GM12873 (cell line): ENCODE results near the gene TTC39A.

Experiments
- TF ChIP-seq, protein P1 (sequence below): IDR thresholded peaks from 2 replicates; pipeline ENCODE4 v1.5.1; 2012; ENCODE audit warnings: low read depth, mild to moderate bottlenecking, moderate library complexity, low read length, control low read depth; ENCODE audit not compliant: insufficient read depth; ENCODE audit errors: missing control alignments

Gene TTC39A

DNA sequence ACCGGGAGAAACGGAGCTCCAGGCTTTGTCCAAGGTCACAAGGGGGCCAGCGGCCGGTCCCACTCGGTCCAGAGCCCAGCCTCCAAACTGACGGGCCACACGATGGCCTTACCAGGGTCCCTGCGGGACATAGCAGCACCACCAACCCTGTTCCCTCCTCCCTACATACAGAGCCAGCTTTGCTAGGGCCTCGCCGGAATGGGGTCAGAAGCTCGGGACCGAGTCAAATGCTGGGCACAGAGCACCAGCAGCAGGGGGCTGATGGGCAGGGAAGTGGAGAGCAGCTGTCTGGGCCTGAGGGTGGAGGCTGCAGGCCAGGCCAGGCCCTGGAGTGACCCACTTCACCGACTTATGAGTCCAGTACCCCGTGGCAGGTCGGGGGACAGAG, 14.9 kb upstream of the TTC39A start:
- TF ChIP-seq, protein P1, sequence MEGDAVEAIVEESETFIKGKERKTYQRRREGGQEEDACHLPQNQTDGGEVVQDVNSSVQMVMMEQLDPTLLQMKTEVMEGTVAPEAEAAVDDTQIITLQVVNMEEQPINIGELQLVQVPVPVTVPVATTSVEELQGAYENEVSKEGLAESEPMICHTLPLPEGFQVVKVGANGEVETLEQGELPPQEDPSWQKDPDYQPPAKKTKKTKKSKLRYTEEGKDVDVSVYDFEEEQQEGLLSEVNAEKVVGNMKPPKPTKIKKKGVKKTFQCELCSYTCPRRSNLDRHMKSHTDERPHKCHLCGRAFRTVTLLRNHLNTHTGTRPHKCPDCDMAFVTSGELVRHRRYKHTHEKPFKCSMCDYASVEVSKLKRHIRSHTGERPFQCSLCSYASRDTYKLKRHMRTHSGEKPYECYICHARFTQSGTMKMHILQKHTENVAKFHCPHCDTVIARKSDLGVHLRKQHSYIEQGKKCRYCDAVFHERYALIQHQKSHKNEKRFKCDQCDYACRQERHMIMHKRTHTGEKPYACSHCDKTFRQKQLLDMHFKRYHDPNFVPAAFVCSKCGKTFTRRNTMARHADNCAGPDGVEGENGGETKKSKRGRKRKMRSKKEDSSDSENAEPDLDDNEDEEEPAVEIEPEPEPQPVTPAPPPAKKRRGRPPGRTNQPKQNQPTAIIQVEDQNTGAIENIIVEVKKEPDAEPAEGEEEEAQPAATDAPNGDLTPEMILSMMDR = no peak

DNA sequence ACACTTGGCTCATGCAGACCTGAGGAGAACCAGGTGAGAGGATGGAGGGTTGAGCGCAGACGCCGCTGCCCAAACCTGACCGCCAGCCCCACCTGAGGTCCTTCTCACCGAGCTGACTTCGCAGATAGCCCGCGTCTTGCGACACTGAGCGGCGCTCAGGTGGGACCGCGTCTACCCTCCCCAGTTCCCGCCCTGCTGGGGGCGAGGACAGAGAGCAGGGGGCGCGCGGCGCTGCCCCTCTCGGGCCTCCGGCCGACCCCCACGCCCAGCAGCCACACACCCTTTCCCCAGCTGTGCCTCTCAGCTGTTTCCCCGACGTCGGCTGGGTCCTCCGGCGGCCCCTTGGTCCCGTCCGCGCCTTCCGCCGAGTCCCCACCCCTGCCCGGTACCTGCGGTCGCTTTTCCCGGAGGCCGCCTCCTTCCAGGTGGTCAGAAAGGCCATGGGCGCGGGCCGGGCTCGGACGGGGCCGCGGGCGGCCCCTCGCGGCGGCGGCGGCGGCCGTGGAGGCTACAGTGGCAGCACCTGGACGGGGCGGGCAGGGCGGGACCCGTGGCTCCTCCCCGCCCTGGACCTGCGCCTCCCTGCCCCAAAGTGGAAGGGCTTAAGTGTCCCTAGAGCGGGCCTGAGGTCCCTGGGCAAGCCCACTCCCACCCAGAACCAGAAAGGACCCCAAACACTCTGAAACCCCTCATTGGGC, 14.4 kb upstream of the TTC39A start:
- TF ChIP-seq, protein P1 = peak; percentile 6

DNA sequence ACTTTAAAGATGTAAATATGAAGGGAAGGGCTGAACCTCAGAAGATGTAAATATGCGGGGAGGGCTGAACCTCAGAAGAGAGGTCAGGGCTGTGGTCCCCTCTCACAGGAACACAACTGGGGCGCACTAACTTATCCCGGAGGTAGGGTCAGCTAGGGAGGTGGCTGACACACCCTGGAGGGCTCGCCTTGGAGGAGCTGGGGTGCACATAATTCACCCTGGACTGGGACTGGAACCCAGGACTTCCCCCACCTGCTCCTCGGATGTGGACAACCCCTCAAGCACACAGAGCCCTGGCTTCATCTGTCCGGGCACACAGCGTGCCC, 13.9 kb upstream of the TTC39A start:
- TF ChIP-seq, protein P1 = no peak

DNA sequence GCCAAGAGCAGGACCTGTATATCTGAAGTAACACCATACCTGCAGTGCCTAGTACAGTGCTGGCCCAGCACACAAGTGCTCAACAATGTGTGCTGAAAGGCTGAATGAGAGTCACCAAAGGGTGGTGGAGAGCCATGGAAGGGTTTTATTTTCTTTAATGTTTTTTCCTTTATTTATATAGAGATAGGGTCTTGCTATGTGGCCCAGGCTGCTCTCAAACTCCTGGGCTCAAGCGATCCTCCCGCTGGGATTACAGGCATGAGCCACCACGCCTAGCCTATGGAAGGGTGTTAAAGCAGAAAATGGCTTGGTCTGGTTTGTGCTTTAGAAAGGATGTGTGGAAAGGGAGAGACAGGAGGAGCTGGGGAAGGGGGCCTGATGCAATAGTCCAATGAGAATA, 13.3 kb upstream of the TTC39A start:
- TF ChIP-seq, protein P1 = no peak

DNA sequence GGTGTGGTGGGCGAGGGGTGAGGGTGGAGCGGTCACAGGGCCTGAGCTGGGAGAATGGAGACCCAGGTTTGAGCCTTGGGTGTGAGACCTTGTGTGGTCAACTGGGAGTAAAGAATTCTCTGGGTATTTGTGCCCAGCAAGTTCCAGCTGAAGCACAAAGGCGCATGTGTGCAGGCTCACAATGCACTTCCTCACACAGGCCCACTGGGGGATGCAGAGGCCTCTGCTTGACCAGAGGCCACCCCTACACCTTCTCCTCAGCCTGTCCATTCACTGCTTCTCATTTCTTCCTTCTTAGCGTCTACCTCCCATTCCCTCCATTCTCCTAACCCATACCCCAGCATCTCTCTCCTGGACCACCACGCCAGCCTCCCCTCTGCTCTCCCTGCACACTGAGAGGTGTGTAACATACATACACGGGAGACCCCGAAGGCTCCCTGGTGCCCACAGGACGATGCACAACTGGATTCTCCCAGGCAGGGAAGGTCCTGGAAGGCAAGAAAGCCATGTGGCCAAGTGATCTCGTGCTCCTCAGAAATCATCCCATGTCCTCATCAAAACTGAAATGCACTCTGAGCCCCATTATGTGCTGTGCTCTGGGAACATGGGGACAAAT, 12.3 kb upstream of the TTC39A start:
- TF ChIP-seq, protein P1 = no peak

DNA sequence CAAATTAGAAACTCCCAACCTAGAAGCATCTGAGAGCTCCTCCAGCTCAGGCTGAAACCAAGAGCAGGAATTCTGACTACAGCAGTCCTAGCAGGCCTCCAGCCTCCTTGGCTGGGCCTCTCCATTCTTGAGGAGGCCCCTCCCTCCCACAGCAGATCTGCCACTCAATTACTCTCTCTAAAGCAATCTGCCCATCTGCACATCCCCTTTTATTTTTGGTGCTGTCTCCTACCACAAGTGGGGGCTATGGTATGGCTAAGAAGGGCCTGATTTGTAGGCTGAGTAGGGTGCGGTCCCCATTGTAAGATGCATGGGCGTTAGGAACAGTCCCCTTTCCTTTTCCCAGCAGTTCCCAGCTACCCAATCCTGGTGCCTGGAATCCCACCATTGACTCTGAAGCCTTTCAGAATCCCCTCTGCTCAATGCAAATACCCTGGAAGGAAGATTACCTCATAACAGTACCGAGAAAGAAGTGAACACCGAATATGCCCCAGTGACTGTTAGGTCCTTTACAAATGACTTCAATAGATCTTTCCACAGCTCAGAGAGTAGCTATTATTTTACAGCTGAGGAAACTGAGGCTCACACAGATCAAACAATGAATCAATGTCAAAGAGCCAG, 11.6 kb upstream of the TTC39A start:
- TF ChIP-seq, protein P1 = peak; percentile 59

DNA sequence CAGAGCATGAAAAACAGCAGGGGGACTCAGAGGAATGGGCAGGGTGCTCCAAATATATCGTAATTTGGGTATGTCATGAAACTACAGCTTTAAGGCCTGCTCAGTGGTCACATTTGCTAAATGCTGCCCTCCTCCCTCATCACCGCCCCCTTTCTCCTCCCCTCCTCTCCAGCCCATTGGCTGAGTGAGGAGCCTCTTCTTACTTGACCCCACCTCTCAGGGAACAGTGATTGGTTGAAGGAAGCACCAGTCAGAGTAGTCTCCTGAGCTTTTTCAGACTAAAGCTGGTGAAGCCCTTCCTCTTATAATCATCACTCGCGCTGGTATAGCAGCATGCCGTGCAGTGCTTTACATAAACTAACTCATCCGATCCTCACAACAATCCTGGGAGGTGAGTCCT, 10.0 kb upstream of the TTC39A start:
- TF ChIP-seq, protein P1 = no peak
